ENCODE data around the gene RAB44.

GRCh38 chr6:36688739-36689075 lies 8.9 kb upstream of the RAB44 start:
- TF ChIP-seq CTCF (IDR thresholded peaks at IDR 0.05; ENCODE audit: insufficient read depth, low read depth, low read length) (no peak), EZH2 (IDR thresholded peaks at IDR 0.05; ENCODE audit: insufficient read depth, low read length) (no peak)

All from astrocyte (in vitro differentiated cells and primary cell).